K562 (cell line): ENCODE measurements around the gene SLC7A4. TPM values are rescaled to one million over a fixed set of nuclear protein-coding genes. Genes with fewer than 3 reads are reported as not detected.

Source experiments
- BHLHE40 ChIP-seq: IDR thresholded peaks from 2 replicates; pipeline ENCODE4 v1.6.1; 2011; ENCODE audit warnings: low read length, improper control_type of control experiment
- CEBPZ ChIP-seq: fragments of 150-350 bp; IDR thresholded peaks from 2 replicates; pipeline ENCODE4 v1.6.1; 2014; ENCODE audit warnings: low read depth, mild to moderate bottlenecking, low read length, borderline replicate concordance
- CHCHD3 ChIP-seq: fragments of 250-450 bp; sonication (Bioruptor Pico); IDR thresholded peaks from 2 replicates; pipeline ENCODE4 v2.1.2; 2022; ENCODE audit warnings: mild to moderate bottlenecking
- E2F6 ChIP-seq, 2 experiments: IDR thresholded peaks; 2 replicates each; pipeline ENCODE4 v1.6.1; 2011; ENCODE audit warnings: borderline replicate concordance in 1 of 2, control low read depth in 1 of 2, low read depth in 1 of 2, low read length in 1 of 2, mild to moderate bottlenecking in 1 of 2, mixed read lengths in 1 of 2, moderate library complexity in 1 of 2; ENCODE audit not compliant: insufficient read depth in 1 of 2, insufficient read length in 1 of 2, poor library complexity in 1 of 2, severe bottlenecking in 1 of 2; ENCODE audit errors: extremely low read depth in 1 of 2
- ETS2 ChIP-seq: IDR thresholded peaks from 2 replicates; pipeline ENCODE4 v1.6.1; 2016; ENCODE audit warnings: borderline replicate concordance, missing genetic modification characterization, mild to moderate bottlenecking, moderate library complexity, missing compliant biosample characterization; ENCODE audit not compliant: poor library complexity, severe bottlenecking
- JUN ChIP-seq, 2 experiments: sonication (generic) in 1 of 2; formaldehyde crosslinking in 1 of 2; IDR thresholded peaks; 2 replicates each; pipeline versions ENCODE4 v1.6.1 to v1.8.0; 2012 to 2022; ENCODE audit warnings: borderline replicate concordance in 2 of 2, mild to moderate bottlenecking in 2 of 2, improper control_type of control experiment in 1 of 2, low read depth in 1 of 2, low read length in 1 of 2, missing genetic modification reagents in 1 of 2
- RBBP5 ChIP-seq: fragments of 200-600 bp; sonication (generic); IDR thresholded peaks from 2 replicates; pipeline ENCODE4 v1.6.1; 2012; ENCODE audit warnings: borderline replicate concordance, mild to moderate bottlenecking, low read length, control low read depth, inconsistent platforms; ENCODE audit not compliant: insufficient read depth, poor library complexity, severe bottlenecking
- SMARCB1 ChIP-seq: IDR thresholded peaks from 2 replicates; pipeline ENCODE4 v1.6.1; 2011; ENCODE audit warnings: improper control_type of control experiment, low read depth; ENCODE audit not compliant: insufficient read length
- SRF ChIP-seq, 2 experiments: fragments of 250-450, 450-650 bp in 1 of 2; sonication (Bioruptor Pico) in 1 of 2; sonication (generic) in 1 of 2; formaldehyde crosslinking; IDR thresholded peaks; 2 replicates each; pipeline versions ENCODE4 v1.5.0 to v1.5.1; 2020 to 2022; ENCODE audit warnings: mild to moderate bottlenecking in 1 of 2, missing genetic modification reagents in 1 of 2
- TEAD4 ChIP-seq, 2 experiments: sonication (generic) in 1 of 2; formaldehyde crosslinking in 1 of 2; IDR thresholded peaks; 2 replicates each; pipeline versions ENCODE4 v1.6.1 to v1.8.0; 2012 to 2022; ENCODE audit warnings: borderline replicate concordance in 1 of 2, inconsistent platforms in 1 of 2, low read length in 1 of 2, mild to moderate bottlenecking in 1 of 2, missing genetic modification reagents in 1 of 2
- TRIM28 ChIP-seq: fragments of 450-650 bp; IDR thresholded peaks from 2 replicates; pipeline ENCODE4 v1.6.1; 2017
- ZBTB49 ChIP-seq: sonication (generic); formaldehyde crosslinking; IDR thresholded peaks from 2 replicates; pipeline ENCODE4 v1.8.0; 2022; ENCODE audit warnings: missing genetic modification reagents, mild to moderate bottlenecking, borderline replicate concordance
- ZHX1 ChIP-seq: fragments of 150-350 bp; conservative IDR thresholded peaks from 2 replicates; pipeline ENCODE4 v1.6.1; 2014; ENCODE audit warnings: low read length
- ZNF324 ChIP-seq: fragments of 250-450 bp; sonication (Bioruptor Pico); IDR thresholded peaks from 2 replicates; pipeline ENCODE4 v1.4.0; 2020; ENCODE audit warnings: mild to moderate bottlenecking
- polyA plus RNA-seq, 8 experiments: library from polyadenylated mRNA; depleted of rRNA in 4 of 8; stranded (reverse) in 5 of 8; unstranded in 3 of 8; fragments of >200 nt; fragmentation: Nextera tagmentation in 2 of 8; fragmentation: Illumina TruSeq in 1 of 8; extraction: Ambion mirVana in 2 of 8; extraction: Trizol in 1 of 8; gene quantifications; 2 replicates each; pipeline versions ENCODE4 v1.2.1 to v1.2.3, GENCODE V29; 2011 to 2014; ENCODE audit warnings: inconsistent platforms in 1 of 8, missing spikeins in 1 of 8
- total RNA-seq, 7 experiments: library from RNA; depleted of rRNA in 6 of 7; stranded (reverse); fragments of >200 nt in 6 of 7; fragmentation: Illumina TruSeq in 2 of 7; extraction: Trizol in 2 of 7; gene quantifications; 2 replicates each; pipeline versions ENCODE4 v1.2.1 to v1.2.3, GENCODE V29; 2011 to 2021; ENCODE audit warnings: low replicate concordance in 1 of 7

Gene SLC7A4
- total and polyA plus RNA-seq, 9 of the 15 experiments (the other 6 are each of a cell fraction or from before 2014, with no cell fraction given), result not detected

- TF ChIP-seq ZHX1 (0 out of 2 replicates have a peak, but pooled peaks have one; percentile 60), ZNF324 (CRISPR knock-in tag) (peak; percentile 63; the same call in 1 of the 2 replicates), ZBTB49 (CRISPR knock-in tag) (no peak), TEAD4 (IDR thresholded peaks at IDR 0.05; ENCODE audit: low read length) (0 out of 2 replicates have a peak, but pooled peaks have one; percentile 7), TEAD4 (CRISPR knock-in tag; IDR thresholded peaks at IDR 0.05; ENCODE audit: borderline replicate concordance) (no peak), ETS2 (tag) (no peak), SMARCB1 (peak; percentile 5), CEBPZ (0 out of 2 replicates have a peak, but pooled peaks have one; percentile 9), RBBP5 (peak; percentile 8), SRF (CRISPR knock-in tag; IDR thresholded peaks at IDR 0.05) (0 out of 4 replicates have a peak, but pooled peaks of 1 of the 2 experiments have one; percentile 35), JUN (IDR thresholded peaks at IDR 0.05; ENCODE audit: borderline replicate concordance, low read depth, low read length) (0 out of 2 replicates have a peak, but pooled peaks have one; percentile 30), JUN (CRISPR knock-in tag; IDR thresholded peaks at IDR 0.05; ENCODE audit: borderline replicate concordance) (no peak), BHLHE40 (peak; percentile 90), CHCHD3 (CRISPR knock-in tag) (no peak), E2F6 (IDR thresholded peaks at IDR 0.05; ENCODE audit: borderline replicate concordance in 1 of 2, extremely low read depth in 1 of 2, insufficient read depth in 1 of 2, insufficient read length in 1 of 2, low read depth in 1 of 2, low read length in 1 of 2, poor library complexity in 1 of 2, severe bottlenecking in 1 of 2) (peak; percentile 82 to 92), TRIM28 (no peak)
Observed at GRCh38 chr22:21014202-21014725, 18.1 kb downstream of the SLC7A4 start (continued).
